ENCODE measurements around the gene TMEM127. TPM values are rescaled to one million over a fixed set of nuclear protein-coding genes. Genes with fewer than 3 reads are reported as not detected.

Gene TMEM127
- total and polyA plus RNA-seq, 2 donors (not counting 1 experiment from before 2014, with no cell fraction given), result 21.5 to 48.0 TPM

GRCh38 chr2:96238266-96238665, 27.5 kb downstream of the TMEM127 start:
- no peak for TF ChIP-seq EZH2 (IDR thresholded peaks at IDR 0.05; ENCODE audit: borderline replicate concordance, insufficient read depth, low read depth, low read length, poor library complexity, severe bottlenecking)
- no peak for TF ChIP-seq CTCF (IDR thresholded peaks at IDR 0.05)
- WGBS (ENCODE audit: insufficient coverage), result 100% methylated on average over 2 of the region's 3 CpGs
- H3K4me1 Mint-ChIP-seq, result peaks cover 37% of the 10 kb centered on the region
- H3K27ac Mint-ChIP-seq, result no peak overlapping the region
- H3K27me3 Mint-ChIP-seq, result no peaks in the 10 kb centered on the region
- Histone ChIP-seq H3K4me2 (replicated peaks; ENCODE audit: low read depth, low read length, poor library complexity, severe bottlenecking) (no peak overlapping the region), H3K27me3 (replicated peaks in 1 of 4; ENCODE audit: control extremely low read depth in 1 of 4, control insufficient read depth in 3 of 4, insufficient read depth in 4 of 4, low read length in 3 of 4) (no peaks in the 10 kb centered on the region), H3K36me3 (replicated peaks in 1 of 2; ENCODE audit: control extremely low read depth in 1 of 2, control insufficient read depth in 1 of 2, extremely low read depth in 1 of 2, insufficient read depth in 2 of 2, low read length in 1 of 2) (peaks cover 0 to 3% of the 10 kb centered on the region in 2 experiments), H2AFZ (ENCODE audit: insufficient read depth, low read depth, low read length, poor library complexity, severe bottlenecking) (no peak overlapping the region), H3K9me3 (ENCODE audit: control extremely low read depth in 1 of 3, control insufficient read depth in 2 of 3, insufficient read depth in 1 of 3, low read length in 2 of 3) (no peaks in the 10 kb centered on the region), H3K79me2 (ENCODE audit: control insufficient read depth, insufficient read depth, low read length) (peaks cover 3% of the 10 kb centered on the region), H4K20me1 (ENCODE audit: control insufficient read depth, insufficient read depth, low read length, poor library complexity, severe bottlenecking) (no peaks in the 10 kb centered on the region), H3K4me1 (ENCODE audit: control insufficient read depth in 2 of 2, insufficient read depth in 2 of 2, low read length in 2 of 2) (peaks cover 35 to 41% of the 10 kb centered on the region in 2 donors), H3K9ac (ENCODE audit: low read length) (no peak overlapping the region), H3K4me3 (ENCODE audit: control extremely low read depth in 1 of 5, extremely low read depth in 1 of 5, insufficient read depth in 1 of 5, low read depth in 2 of 5, low read length in 4 of 5) (no peak overlapping the region), H3K27ac (ENCODE audit: low read length in 2 of 2) (no peak overlapping the region)
- ATAC-seq (ENCODE audit: low read depth) (no peak), DNase-seq (no peak)
- ChIA-PET CTCF (interaction anchor here (1.2 kb wide), 1 partner anchor 63 kb away, joined by 3 read pairs; no protein-coding TSS in a partner anchor), POLR2A (interaction anchor here (1.1 kb wide), 1 partner anchor 30 kb away, joined by 3 read pairs; no protein-coding TSS in a partner anchor)
- intact Hi-C loops (cut with micrococcal nuclease), result no loop called here
- no peaks in the 10 kb centered on the region for H3K9me3 Mint-ChIP-seq (ENCODE audit: insufficient read depth)
- no peak overlapping the region for H3K4me3 Mint-ChIP-seq

DNA sequence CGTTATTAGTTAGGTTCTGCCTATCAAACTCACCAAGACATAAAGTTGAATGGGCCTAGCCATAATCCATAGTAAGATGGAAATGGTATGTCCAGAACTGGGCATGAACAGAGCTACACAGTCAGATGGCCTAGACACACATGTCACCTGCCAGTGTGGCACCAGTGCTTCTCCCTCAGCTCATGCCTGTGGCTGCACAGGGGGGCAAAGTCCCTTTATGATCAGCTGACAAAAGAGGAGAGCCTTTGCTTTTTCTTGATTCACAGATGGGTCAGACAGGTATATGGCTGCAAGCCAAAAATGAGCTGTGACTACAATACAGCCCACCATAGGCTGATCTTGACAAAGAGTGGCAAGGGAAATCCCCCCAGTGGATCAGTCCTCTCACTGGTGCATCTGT, 28.9 kb downstream of the TMEM127 start:
- Histone ChIP-seq H3K27ac (ENCODE audit: low read length in 2 of 2) (no peak overlapping the region), H3K79me2 (ENCODE audit: control insufficient read depth, insufficient read depth, low read length) (peaks cover 3% of the 10 kb centered on the region), H3K4me1 (ENCODE audit: control insufficient read depth in 2 of 2, insufficient read depth in 2 of 2, low read length in 2 of 2) (peaks cover 25 to 28% of the 10 kb centered on the region in 2 donors), H3K9me3 (ENCODE audit: control extremely low read depth in 1 of 3, control insufficient read depth in 2 of 3, insufficient read depth in 1 of 3, low read length in 2 of 3) (no peaks in the 10 kb centered on the region), H3K9ac (ENCODE audit: low read length) (no peak overlapping the region), H3K36me3 (replicated peaks in 1 of 2; ENCODE audit: control extremely low read depth in 1 of 2, control insufficient read depth in 1 of 2, extremely low read depth in 1 of 2, insufficient read depth in 2 of 2, low read length in 1 of 2) (peaks cover 0 to 3% of the 10 kb centered on the region in 2 experiments), H4K20me1 (ENCODE audit: control insufficient read depth, insufficient read depth, low read length, poor library complexity, severe bottlenecking) (no peaks in the 10 kb centered on the region), H2AFZ (ENCODE audit: insufficient read depth, low read depth, low read length, poor library complexity, severe bottlenecking) (no peak overlapping the region), H3K4me2 (replicated peaks; ENCODE audit: low read depth, low read length, poor library complexity, severe bottlenecking) (no peak overlapping the region), H3K4me3 (ENCODE audit: control extremely low read depth in 1 of 5, extremely low read depth in 1 of 5, insufficient read depth in 1 of 5, low read depth in 2 of 5, low read length in 4 of 5) (no peak overlapping the region), H3K27me3 (replicated peaks in 1 of 4; ENCODE audit: control extremely low read depth in 1 of 4, control insufficient read depth in 3 of 4, insufficient read depth in 4 of 4, low read length in 3 of 4) (no peaks in the 10 kb centered on the region)
- no peaks in the 10 kb centered on the region for H3K27me3 Mint-ChIP-seq
- no CpG with 5 or more reads among the region's 1 CpG for WGBS (ENCODE audit: insufficient coverage)
- no peak overlapping the region for H3K27ac Mint-ChIP-seq
- no peak overlapping the region for H3K4me3 Mint-ChIP-seq
- POLR2A ChIA-PET, result no interaction called here
- peaks cover 29% of the 10 kb centered on the region for H3K4me1 Mint-ChIP-seq
- ATAC-seq (ENCODE audit: low read depth), result no peak
- CTCF ChIA-PET, result interaction anchor here (0.6 to 1.6 kb wide), 5 partner anchors 9 to 98 kb away, joined by 3 to 5 read pairs (median 3); partner anchors contain the start of gene ASTL
- TF ChIP-seq EZH2 (IDR thresholded peaks at IDR 0.05; ENCODE audit: borderline replicate concordance, insufficient read depth, low read depth, low read length, poor library complexity, severe bottlenecking), result no peak
- intact Hi-C loops (cut with micrococcal nuclease), result no loop called here
- H3K9me3 Mint-ChIP-seq (ENCODE audit: insufficient read depth), result no peaks in the 10 kb centered on the region
- DNase-seq, result no peak
